Renal cortex interstitium (tissue), 15 donors: ENCODE measurements around the gene PRMT6. TPM values are rescaled to one million over a fixed set of nuclear protein-coding genes. Genes with fewer than 3 reads are reported as not detected.
"Not testable (repeated sequence)": the region's sequence is repeated elsewhere in the genome, so short reads cannot be mapped to it uniquely, and the experiment has no call there.

Experiments
- DNase-seq, 11 donors: peaks; one replicate each; pipeline ENCODE4 v3.0.0-alpha.2; 2013; ENCODE audit warnings: low read depth in 9 of 11, low spot score in 4 of 11; ENCODE audit errors: extremely low read depth in 1 of 11
- long read RNA-seq, 16 experiments: transcript quantifications; one replicate each; lab custom pipeline, GENCODE V29; 2026
- polyA plus RNA-seq, 3 donors: library from polyadenylated mRNA; unstranded; fragments of 120-200 nt; gene quantifications; one replicate each; pipeline ENCODE4 v1.2.1, GENCODE V29; 2013; ENCODE audit not compliant: insufficient read length in 3 of 3

PRMT6 gene
- 10 to 100 TPM; 38.9 to 44.6 (median 44.2) TPM for polyA plus RNA-seq
- long read RNA-seq, donor 1, transcript PRMT6-201 (1 exons, 2,616 nt) = major isoform, 38 of 38 reads
- long read RNA-seq, donor 1, partial matches to known transcripts = 0 of 38 reads
- long read RNA-seq, donor 1, other reads (novel, unspliced or antisense) = 0 of 38 reads
- long read RNA-seq, donor 2, transcript PRMT6-201 (1 exons, 2,616 nt) = major isoform, 30 of 30 reads
- long read RNA-seq, donor 2, partial matches to known transcripts = 0 of 30 reads
- long read RNA-seq, donor 2, other reads (novel, unspliced or antisense) = 0 of 30 reads
- long read RNA-seq, donor 3, transcript PRMT6-201 (1 exons, 2,616 nt) = major isoform, 47 of 47 reads
- long read RNA-seq, donor 3, partial matches to known transcripts = 0 of 47 reads
- long read RNA-seq, donor 3, other reads (novel, unspliced or antisense) = 0 of 47 reads
- long read RNA-seq, donor 4, transcript PRMT6-201 (1 exons, 2,616 nt) = major isoform, 40 of 41 reads
- long read RNA-seq, donor 4, partial matches to known transcripts = 0 of 41 reads
- long read RNA-seq, donor 4, other reads (novel, unspliced or antisense) = 0 of 41 reads
- long read RNA-seq, donor 5 = 0 reads
- long read RNA-seq, donor 6, transcript PRMT6-201 (1 exons, 2,616 nt) = major isoform, 39 of 39 reads
- long read RNA-seq, donor 6, partial matches to known transcripts = 0 of 39 reads
- long read RNA-seq, donor 6, other reads (novel, unspliced or antisense) = 0 of 39 reads
- long read RNA-seq, donor 7, transcript PRMT6-201 (1 exons, 2,616 nt) = major isoform, 42 of 42 reads
- long read RNA-seq, donor 7, partial matches to known transcripts = 0 of 42 reads
- long read RNA-seq, donor 7, other reads (novel, unspliced or antisense) = 0 of 42 reads
- long read RNA-seq, donor 8, transcript PRMT6-201 (1 exons, 2,616 nt) = major isoform, 64 of 65 reads
- long read RNA-seq, donor 8, partial matches to known transcripts = 0 of 65 reads
- long read RNA-seq, donor 8, other reads (novel, unspliced or antisense) = 0 of 65 reads
- long read RNA-seq, donor 9, transcript PRMT6-201 (1 exons, 2,616 nt) = major isoform, 60 of 60 reads
- long read RNA-seq, donor 9, partial matches to known transcripts = 0 of 60 reads
- long read RNA-seq, donor 9, other reads (novel, unspliced or antisense) = 0 of 60 reads
- long read RNA-seq, donor 10, transcript PRMT6-201 (1 exons, 2,616 nt) = major isoform, 47 of 47 reads
- long read RNA-seq, donor 10, partial matches to known transcripts = 0 of 47 reads
- long read RNA-seq, donor 10, other reads (novel, unspliced or antisense) = 0 of 47 reads
- long read RNA-seq, donor 11, transcript PRMT6-201 (1 exons, 2,616 nt) = major isoform, 40 of 40 reads
- long read RNA-seq, donor 11, partial matches to known transcripts = 0 of 40 reads
- long read RNA-seq, donor 11, other reads (novel, unspliced or antisense) = 0 of 40 reads
- long read RNA-seq, donor 12, transcript PRMT6-201 (1 exons, 2,616 nt) = major isoform, 14 of 14 reads
- long read RNA-seq, donor 12, partial matches to known transcripts = 0 of 14 reads
- long read RNA-seq, donor 12, other reads (novel, unspliced or antisense) = 0 of 14 reads
- long read RNA-seq, donor 13, transcript PRMT6-201 (1 exons, 2,616 nt) = major isoform, 85 of 85 reads
- long read RNA-seq, donor 13, partial matches to known transcripts = 0 of 85 reads
- long read RNA-seq, donor 13, other reads (novel, unspliced or antisense) = 0 of 85 reads
- long read RNA-seq, donor 14, transcript PRMT6-201 (1 exons, 2,616 nt) = major isoform, 33 of 33 reads
- long read RNA-seq, donor 14, partial matches to known transcripts = 0 of 33 reads
- long read RNA-seq, donor 14, other reads (novel, unspliced or antisense) = 0 of 33 reads
- long read RNA-seq, donor 15, transcript PRMT6-201 (1 exons, 2,616 nt) = major isoform, 23 of 23 reads
- long read RNA-seq, donor 15, partial matches to known transcripts = 0 of 23 reads
- long read RNA-seq, donor 15, other reads (novel, unspliced or antisense) = 0 of 23 reads
- long read RNA-seq, donor 16, transcript PRMT6-201 (1 exons, 2,616 nt) = major isoform, 119 of 122 reads
- long read RNA-seq, donor 16, partial matches to known transcripts = 0 of 122 reads
- long read RNA-seq, donor 16, other reads (novel, unspliced or antisense) = 0 of 122 reads

- DNase-seq = peak; percentile 56 to 86 (median 76)
Observed at GRCh38 chr1:107056426-107057196, at the start of gene PRMT6. Gene PRMT6 (plus strand): TSS chr1:107056674. CDS start chr1:107056716, 42 bp downstream.

DNA sequence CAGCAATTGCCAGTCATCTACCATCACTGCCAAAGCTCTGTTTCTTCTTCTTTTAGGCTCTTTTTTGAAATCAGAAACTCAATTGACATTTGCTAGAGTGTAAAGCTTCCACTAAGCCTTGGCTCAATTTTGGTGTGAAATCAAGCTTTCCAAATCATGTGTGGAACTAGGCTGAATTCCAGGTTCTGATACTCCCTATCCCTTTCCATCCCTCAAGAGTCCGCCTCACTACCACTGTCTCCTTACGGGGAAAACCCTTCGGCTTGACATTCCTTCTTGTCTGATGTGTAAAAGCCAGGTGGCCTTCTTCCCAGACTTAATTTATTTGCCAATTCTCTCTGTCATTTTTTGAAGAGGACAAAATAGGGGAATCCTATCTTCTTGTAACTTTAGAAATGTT, 47.2 kb upstream of the PRMT6 start:
- no peak for DNase-seq

GRCh38 chr1:107010582-107010981, 45.9 kb upstream of the PRMT6 start:
- DNase-seq = no peak

DNA sequence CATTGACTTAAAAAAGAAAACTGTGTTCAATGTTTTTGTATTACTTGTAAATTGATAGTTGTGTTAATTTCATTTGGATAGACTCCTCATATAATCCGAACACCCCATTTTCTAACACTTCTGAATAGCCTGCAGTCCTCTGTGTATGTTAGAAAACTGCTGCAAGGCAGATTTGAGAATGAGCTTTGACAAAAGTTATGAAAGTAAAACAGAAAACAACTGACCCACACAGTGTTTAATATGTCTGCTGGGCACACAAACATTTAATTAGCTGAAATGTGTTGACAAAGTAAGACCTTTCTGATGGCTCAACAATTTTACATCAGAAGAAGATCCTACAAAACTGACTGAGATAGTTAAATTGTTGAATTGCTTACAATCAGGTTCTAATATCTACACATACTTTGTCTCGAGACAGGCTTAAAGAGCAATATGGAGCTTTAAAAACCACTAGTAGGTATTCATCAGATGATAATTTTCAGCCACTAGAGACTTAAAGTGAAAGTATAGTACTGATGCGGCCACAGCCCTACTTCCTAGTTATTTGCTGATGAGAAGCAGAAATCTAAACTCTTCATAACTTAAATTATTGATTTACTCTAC, 40.0 kb upstream of the PRMT6 start:
- DNase-seq = peak in 1 of 11 donors; percentile 8

DNA sequence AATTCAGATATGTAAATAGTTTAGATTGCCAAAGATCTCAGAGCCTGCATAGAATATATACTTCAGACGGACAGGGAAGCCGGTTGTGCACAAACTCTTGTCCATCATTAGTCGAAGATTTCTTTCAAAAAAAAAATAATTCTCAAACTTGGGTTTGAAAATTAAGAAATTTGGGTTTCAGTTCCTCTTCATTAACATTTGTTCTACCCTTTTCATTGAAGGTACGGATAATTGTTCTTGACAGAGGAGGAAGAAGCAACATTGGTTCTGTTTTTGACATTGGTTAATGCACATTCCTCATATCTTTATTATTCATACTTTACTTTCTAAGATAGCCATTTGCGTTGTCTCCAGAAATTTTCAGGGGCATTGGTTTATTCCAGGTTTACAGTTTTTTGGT, 38.0 kb upstream of the PRMT6 start:
- no peak for DNase-seq

DNA sequence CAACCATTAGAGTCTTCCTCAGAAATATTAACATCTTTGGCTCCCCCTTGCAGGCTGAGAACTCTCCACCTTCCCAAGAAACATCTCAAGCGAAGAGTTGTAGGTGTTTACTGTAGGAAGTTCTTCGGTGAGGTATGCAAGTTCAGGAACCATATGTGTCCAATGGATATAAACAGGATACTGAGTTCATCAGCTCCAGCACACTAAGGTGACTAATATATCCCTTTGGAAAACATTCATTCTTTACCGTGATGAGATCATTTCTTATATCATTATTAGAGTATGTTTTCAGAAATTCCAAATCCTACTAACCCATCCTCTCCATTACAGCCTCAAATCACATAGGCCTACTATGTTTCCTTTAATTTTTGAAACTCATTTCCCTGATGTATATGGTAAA, 37.3 kb upstream of the PRMT6 start:
- DNase-seq = no peak

DNA sequence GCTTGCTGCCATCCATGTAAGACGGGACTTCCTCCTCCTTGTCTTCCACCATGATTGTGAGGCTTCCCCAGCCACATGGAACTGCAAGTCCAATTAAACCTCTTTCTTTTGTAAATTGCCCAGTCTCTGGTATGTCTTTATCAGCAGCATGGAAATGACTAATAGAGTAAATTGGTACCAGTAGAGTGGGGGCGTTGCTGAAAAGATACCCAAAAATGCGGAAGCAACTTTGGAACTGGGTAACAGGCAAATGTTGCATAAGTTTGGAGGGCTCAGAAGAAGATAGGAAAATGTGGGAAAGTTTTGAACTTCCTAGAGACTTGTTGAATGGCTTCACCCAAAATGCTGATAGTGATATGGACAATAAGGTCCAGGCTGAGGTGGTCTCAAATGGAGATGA, 17.6 kb upstream of the PRMT6 start:
- DNase-seq = not testable (repeated sequence)

GRCh38 chr1:107044310-107045220, 11.9 kb upstream of the PRMT6 start:
- DNase-seq = not testable (repeated sequence)

GRCh38 chr1:107047602-107048001, 8.9 kb upstream of the PRMT6 start:
- DNase-seq = no peak

DNA sequence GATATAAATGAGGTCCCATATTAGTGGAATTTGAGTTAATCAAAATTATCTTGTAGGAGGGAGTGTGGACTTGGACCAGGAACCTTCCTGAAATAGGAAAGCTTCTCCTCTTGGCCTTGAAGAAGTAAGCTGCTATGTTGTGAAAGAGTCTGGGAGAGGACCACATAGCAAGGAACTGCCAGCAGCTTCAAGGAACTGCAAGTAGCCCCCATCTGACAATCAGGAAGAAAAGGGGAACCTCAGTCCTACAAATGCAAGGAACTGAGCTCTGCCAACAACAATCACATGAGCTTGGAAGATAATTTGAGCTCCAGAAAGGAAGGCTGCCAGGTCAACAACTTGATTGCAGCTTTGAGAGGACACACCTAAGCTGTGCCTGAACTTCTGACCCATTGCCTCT, 8.2 kb upstream of the PRMT6 start:
- no peak for DNase-seq

DNA sequence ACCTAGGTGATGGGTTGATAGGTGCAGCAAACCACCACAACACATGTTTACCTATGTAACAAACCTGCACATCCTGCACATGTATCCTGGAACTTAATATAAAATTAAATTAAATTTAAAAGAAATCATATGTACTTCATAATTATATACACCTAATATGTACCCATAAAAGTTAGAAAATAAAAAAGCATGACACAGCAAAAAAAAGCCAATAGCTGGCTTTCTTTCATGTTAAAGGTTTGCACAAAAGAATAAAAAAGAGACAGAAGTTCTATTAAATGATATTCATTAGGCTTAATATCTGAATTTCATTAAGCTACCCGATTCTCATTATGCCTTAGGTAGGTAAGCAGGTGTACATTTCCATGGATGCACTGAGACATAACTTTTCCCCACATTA, 5.2 kb upstream of the PRMT6 start:
- DNase-seq = no peak

- not testable (repeated sequence) for DNase-seq
Observed at GRCh38 chr1:107055919-107056425, 502 bp upstream of the PRMT6 start.

- peak in 10 of 11 donors; percentile 39 to 74 (median 64) for DNase-seq
Observed at GRCh38 chr1:107057197-107058133, 991 bp downstream of the PRMT6 start.
